BJ (cell line): Measurements from ENCODE around the gene ERP27. TPM values are rescaled to one million over a fixed set of nuclear protein-coding genes. Genes with fewer than 3 reads are reported as not detected.

Experiments
- CTCF ChIA-PET: fragments of 350-600 bp; formaldehyde crosslinking; extraction: SDS; loops from one replicate; lab custom pipeline; 2021; ENCODE audit warnings: antibody characterized with exemption, inconsistent platforms; lab: Yijun Ruan, JAX
- POLR2A ChIA-PET: fragments of 300-600 bp; sonication (Branson Sonifier 250); formaldehyde crosslinking; extraction: SDS; loops from one replicate; lab custom pipeline; 2021; ENCODE audit warnings: antibody characterized with exemption; lab: Charles Lee
- DNase-seq: peaks from one replicate; pipeline ENCODE4 v3.0.0-alpha.2; 2011; ENCODE audit warnings: low read depth
- H3K27me3 ChIP-seq: 2 replicates; pipeline ENCODE4 v1.6.0; 2011; ENCODE audit warnings: low read length; ENCODE audit not compliant: control insufficient read depth, insufficient read depth
- H3K36me3 ChIP-seq: 2 replicates; pipeline ENCODE4 v1.5.1; 2011; ENCODE audit warnings: low read length; ENCODE audit not compliant: control insufficient read depth, insufficient read depth
- H3K4me3 ChIP-seq: 2 replicates; pipeline ENCODE4 v1.5.1; 2011; ENCODE audit warnings: low read depth, mild to moderate bottlenecking, control low read depth, low read length
- polyA plus RNA-seq: library from polyadenylated mRNA; depleted of rRNA; stranded (reverse); fragments of >200 nt; gene quantifications from 2 replicates; pipeline ENCODE4 v1.2.3, GENCODE V29; 2011
- TF ChIP-seq, protein P1 (sequence below): IDR thresholded peaks from 2 replicates; pipeline ENCODE4 v1.5.1; 2011; ENCODE audit warnings: low read depth, mild to moderate bottlenecking, control low read depth, inconsistent platforms, low read length, moderate library complexity; ENCODE audit not compliant: insufficient read depth

The ERP27 gene
- polyA plus RNA-seq, 1 experiment: 0.93 TPM

DNA sequence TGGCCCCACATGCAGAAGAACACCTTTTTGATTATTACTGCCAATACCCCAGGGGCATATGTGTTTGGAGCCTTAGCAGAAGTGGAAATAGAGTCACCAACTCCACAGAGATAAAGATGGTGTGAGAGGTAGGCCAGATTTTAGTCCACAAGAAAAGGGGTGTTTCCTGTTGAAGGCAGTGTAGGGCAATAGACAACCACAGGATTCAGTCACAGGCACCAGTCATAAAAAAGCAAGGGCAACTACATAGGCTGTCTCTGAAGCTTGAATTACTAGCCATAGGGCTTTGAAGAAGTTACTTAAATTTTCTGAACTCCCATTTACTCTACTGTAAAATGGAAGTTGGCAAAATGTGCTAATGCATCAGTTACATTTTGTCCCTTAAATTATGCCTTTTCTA, 18.9 kb downstream of the ERP27 start:
- ChIA-PET CTCF (no interaction called here), POLR2A (no interaction called here)
- Histone ChIP-seq H3K36me3 (no peaks in the 10 kb centered on the region), H3K27me3 (no peaks in the 10 kb centered on the region), H3K4me3 (no peak overlapping the region)
- TF ChIP-seq, protein P1, sequence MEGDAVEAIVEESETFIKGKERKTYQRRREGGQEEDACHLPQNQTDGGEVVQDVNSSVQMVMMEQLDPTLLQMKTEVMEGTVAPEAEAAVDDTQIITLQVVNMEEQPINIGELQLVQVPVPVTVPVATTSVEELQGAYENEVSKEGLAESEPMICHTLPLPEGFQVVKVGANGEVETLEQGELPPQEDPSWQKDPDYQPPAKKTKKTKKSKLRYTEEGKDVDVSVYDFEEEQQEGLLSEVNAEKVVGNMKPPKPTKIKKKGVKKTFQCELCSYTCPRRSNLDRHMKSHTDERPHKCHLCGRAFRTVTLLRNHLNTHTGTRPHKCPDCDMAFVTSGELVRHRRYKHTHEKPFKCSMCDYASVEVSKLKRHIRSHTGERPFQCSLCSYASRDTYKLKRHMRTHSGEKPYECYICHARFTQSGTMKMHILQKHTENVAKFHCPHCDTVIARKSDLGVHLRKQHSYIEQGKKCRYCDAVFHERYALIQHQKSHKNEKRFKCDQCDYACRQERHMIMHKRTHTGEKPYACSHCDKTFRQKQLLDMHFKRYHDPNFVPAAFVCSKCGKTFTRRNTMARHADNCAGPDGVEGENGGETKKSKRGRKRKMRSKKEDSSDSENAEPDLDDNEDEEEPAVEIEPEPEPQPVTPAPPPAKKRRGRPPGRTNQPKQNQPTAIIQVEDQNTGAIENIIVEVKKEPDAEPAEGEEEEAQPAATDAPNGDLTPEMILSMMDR: no peak
- no peak for DNase-seq

DNA sequence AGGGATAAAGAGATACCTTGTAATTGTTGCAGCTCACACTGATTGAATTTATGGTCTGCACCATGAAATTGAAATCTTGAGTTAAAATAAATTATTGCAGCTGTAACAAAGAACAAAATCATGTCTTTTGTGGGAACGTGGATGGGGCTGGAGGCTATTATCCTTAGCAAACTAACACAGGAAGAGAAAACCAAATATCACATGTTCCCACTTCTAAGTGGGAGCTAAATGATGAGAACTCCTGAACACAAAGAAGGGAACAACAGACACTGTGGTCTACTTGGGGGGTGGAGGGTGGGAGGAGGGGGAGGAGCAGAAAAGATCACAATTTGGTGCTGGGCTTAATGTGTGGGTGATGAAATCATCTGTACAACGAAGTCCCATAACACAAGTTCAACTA, 22.6 kb downstream of the ERP27 start:
- TF ChIP-seq, protein P1: no peak
- no peak for DNase-seq
- Histone ChIP-seq H3K27me3 (no peaks in the 10 kb centered on the region), H3K4me3 (no peak overlapping the region), H3K36me3 (no peaks in the 10 kb centered on the region)
- POLR2A ChIA-PET: no interaction called here
- CTCF ChIA-PET: no interaction called here

DNA sequence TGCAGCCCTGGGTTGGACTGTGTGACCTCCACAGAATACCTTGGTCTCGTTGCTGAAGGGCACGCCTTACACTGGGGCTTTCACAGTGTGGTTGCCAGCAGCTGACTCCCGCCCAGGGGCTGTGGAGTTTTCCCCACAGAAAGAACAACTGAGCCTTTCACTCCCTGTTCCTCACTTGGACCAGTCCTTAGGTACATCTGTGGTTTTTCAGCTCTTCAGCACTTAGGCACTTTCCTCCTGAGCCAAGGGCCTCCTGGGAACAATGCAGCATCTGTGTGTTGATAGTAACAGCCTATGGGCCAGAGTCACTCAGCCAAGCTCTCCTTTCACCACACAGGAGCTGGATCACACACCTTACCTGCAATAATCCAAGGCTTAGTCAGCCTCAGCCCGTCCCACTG, 25.0 kb downstream of the ERP27 start:
- Histone ChIP-seq H3K27me3 (no peaks in the 10 kb centered on the region), H3K36me3 (no peaks in the 10 kb centered on the region), H3K4me3 (no peak overlapping the region)
- DNase-seq: no peak
- TF ChIP-seq, protein P1: no peak
- POLR2A ChIA-PET: no interaction called here
- CTCF ChIA-PET: interaction anchor here (1.4 to 1.6 kb wide), 2 partner anchors 10 to 72 kb away, joined by 4 to 5 read pairs; no protein-coding TSS in a partner anchor

DNA sequence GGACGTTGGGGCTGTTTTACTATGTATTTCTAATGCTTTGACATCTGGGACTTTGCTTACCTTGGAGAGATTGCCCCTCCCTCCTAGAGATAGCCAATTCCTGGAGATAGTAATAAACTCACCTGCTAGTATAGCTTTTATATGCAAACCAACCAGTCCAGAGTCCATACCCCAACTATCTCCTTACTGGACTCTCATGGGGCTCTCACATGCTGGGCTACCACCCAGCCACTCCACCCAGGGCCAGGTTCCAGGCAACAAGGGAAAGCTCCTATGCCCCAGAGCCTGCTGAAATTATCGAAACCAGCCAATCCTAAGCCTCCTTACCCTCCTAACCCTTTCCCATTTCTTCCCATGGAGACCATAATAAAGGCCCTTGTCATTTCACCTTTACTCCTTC, 27.2 kb downstream of the ERP27 start:
- Histone ChIP-seq H3K4me3 (no peak overlapping the region), H3K36me3 (no peaks in the 10 kb centered on the region), H3K27me3 (no peaks in the 10 kb centered on the region)
- CTCF ChIA-PET: interaction anchor here (1.0 kb wide), 1 partner anchor 63 kb away, joined by 3 read pairs; no protein-coding TSS in a partner anchor
- POLR2A ChIA-PET: no interaction called here
- no peak for DNase-seq
- TF ChIP-seq, protein P1: no peak

DNA sequence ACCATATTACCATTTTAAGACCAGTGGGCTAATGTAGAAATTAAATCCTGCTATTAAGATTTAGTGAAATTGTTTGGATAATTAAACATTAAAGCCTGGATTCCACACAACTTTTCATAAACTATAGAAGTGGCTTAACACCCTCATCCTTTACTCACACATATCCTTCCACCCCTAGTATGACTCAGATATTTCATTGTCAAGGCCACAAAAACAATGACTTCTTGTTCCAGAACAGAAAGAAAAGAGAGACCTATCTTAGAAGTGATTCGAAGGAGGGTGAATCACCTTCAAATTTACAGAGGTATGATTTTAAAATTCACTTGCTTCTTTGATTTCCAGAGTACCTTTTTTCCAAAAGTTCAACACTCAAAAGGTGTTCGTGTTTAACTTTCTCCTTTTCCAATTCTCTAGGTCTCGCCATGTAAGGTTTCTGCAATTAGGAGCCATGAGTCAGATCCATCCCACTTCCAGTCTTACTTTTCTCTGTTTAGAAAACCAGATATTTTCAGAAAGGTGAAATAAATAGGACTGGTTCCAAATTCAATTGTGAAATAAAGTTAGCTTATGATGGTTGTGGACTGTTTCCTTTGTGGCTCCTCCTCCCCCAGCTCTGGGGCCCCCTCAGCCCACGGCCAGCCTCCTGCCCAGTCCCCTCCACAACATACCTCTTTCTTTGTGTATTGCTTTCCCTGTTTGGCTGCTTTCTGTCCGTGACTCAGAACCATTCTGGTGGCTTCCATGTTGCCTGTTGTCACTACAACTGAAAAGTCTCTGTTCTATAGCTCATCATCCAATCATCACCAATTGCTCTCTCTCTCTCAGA, 28.0 kb downstream of the ERP27 start:
- Histone ChIP-seq H3K36me3 (no peaks in the 10 kb centered on the region), H3K4me3 (no peak overlapping the region), H3K27me3 (no peaks in the 10 kb centered on the region)
- TF ChIP-seq, protein P1: no peak
- ChIA-PET CTCF (no interaction called here), POLR2A (interaction anchor here (0.6 kb wide), 1 partner anchor 1894 kb away, joined by 4 read pairs; no protein-coding TSS in a partner anchor)
- no peak for DNase-seq
